Measurements from ENCODE around the gene HELB. TPM values are rescaled to one million over a fixed set of nuclear protein-coding genes. Genes with fewer than 3 reads are reported as not detected.

HELB gene
- total RNA-seq, 2 donors from 2014 or later, result 26.2 to 30.7 TPM

DNA sequence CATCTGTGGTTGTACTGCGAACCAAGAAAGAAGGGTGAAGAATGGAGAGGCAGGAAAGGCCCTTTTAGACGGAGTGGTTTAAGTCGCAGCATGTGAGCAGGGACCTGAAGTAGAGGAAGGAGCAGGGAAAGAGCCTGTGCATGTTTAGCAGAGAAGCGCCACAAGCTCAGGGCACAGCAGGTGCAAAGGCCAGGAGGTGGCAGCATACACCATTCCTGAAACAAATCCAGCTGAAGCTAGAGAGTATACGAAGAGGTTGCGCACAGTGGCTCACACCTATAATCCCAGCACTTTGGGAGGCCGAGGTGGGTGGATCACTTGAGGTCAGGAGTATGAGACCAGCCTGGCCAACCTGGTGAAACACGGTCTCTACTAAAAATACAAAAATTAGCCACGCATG is 49.9 kb downstream of the HELB start:
- DNase-seq (ENCODE audit: low spot score), result no peak
- no peaks in the 10 kb centered on the region for H3K27me3 Mint-ChIP-seq
- ATAC-seq, result no peak
- peaks cover 0 to 4% of the 10 kb centered on the region in 2 donors for H3K4me1 Mint-ChIP-seq (ENCODE audit: low read depth in 2 of 2)
- no peak overlapping the region for H3K27ac Mint-ChIP-seq
- peaks cover 15% of the 10 kb centered on the region for H3K36me3 Mint-ChIP-seq
- no peaks in the 10 kb centered on the region for H3K9me3 Mint-ChIP-seq
- H3K4me3 Mint-ChIP-seq, result no peak overlapping the region

DNA sequence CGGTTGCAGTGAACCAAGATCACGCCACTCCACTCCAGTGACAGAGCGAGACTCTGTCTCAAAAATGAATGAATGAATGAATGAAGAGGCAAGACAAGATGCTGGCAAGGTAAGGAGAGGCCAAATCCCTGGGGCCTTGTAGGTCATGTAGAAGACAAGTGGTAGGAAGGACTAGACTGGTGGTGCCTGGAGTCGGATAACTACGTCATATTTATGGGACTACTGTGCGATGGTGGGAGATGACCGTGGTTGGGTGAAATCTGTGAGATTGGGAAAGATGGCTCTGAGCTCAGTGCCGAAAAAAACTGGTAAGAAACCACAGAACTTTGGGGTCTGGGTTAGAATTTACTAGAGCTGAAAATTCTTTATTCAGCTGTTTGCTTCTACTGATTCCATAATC is 50.6 kb downstream of the HELB start:
- peaks cover 15% of the 10 kb centered on the region for H3K36me3 Mint-ChIP-seq
- H3K27ac Mint-ChIP-seq, result no peak overlapping the region
- H3K9me3 Mint-ChIP-seq, result no peaks in the 10 kb centered on the region
- H3K27me3 Mint-ChIP-seq, result no peaks in the 10 kb centered on the region
- ATAC-seq (no peak), DNase-seq (ENCODE audit: low spot score) (no peak)
- peaks cover 0 to 4% of the 10 kb centered on the region in 2 donors for H3K4me1 Mint-ChIP-seq (ENCODE audit: low read depth in 2 of 2)
- no peak overlapping the region for H3K4me3 Mint-ChIP-seq

DNA sequence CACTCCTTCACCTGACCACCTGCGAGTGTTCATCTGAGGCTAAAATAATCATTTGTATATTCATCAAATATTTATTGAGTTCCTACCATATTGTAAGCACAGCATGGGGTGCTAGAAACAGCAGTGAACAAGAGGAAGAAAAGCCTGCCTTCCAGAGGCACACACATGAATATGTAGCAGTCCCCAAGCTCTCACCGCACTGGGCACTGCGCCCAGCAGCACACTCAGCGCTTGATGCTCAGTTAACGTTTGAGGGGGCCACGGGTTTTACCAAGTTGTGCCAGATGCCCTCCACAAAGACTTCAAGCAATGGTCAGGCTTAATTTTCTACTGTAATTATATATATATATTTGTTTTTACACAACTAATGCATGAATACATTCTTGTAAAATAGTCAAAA is 52.0 kb downstream of the HELB start:
- Mint-ChIP-seq H3K4me3 (no peak overlapping the region), H3K27me3 (no peaks in the 10 kb centered on the region), H3K27ac (no peak overlapping the region), H3K4me1 (ENCODE audit: low read depth in 2 of 2) (peaks cover 0 to 4% of the 10 kb centered on the region in 2 donors), H3K36me3 (peaks cover 15% of the 10 kb centered on the region), H3K9me3 (no peaks in the 10 kb centered on the region)
- DNase-seq (ENCODE audit: low spot score) (no peak), ATAC-seq (no peak)

DNA sequence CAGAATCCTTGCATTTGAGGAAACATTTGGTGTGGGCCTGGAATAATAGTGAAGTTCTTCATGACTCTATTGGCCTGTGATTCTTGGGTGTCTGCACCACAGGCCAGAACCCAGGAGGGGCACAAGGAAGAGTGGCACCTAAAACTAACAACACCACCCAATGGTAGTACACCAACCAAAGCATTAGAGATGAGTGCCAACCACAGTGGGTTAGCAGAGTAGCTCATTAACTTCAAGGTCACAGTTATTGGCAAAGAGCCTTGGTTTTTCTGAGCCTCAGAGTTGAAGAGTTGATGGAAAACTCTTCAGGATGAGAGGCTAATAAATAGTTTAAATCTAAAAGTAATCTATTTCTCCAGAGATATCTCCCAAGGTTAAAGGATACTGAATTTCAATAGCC is 57.0 kb downstream of the HELB start:
- Mint-ChIP-seq H3K4me3 (no peak overlapping the region), H3K9me3 (no peaks in the 10 kb centered on the region), H3K27me3 (no peaks in the 10 kb centered on the region), H3K36me3 (no peaks in the 10 kb centered on the region), H3K27ac (no peak overlapping the region), H3K4me1 (ENCODE audit: low read depth in 2 of 2) (no peaks in the 10 kb centered on the region)
- no peak for ATAC-seq
- no peak for DNase-seq (ENCODE audit: low spot score)

DNA sequence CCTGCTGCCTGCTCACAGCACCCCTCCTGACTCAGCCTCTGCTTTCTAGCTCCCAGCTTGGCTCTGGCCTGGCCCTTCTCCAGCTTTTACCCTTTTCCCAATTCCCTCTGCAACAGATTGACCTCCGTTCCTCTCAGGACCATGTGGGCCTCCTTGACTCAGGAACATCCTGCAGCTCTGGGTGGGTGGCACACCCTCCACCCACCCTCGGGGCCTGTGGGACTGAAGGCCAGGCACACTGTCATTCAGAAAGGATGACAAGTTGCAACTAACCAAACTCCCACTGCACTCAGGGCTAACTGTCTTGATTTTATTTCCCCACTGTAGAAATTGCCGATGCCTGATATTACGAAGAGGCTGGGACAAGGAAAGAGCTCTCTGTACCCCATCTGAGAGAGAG is 59.4 kb downstream of the HELB start:
- no peak overlapping the region for H3K4me3 Mint-ChIP-seq

DNA sequence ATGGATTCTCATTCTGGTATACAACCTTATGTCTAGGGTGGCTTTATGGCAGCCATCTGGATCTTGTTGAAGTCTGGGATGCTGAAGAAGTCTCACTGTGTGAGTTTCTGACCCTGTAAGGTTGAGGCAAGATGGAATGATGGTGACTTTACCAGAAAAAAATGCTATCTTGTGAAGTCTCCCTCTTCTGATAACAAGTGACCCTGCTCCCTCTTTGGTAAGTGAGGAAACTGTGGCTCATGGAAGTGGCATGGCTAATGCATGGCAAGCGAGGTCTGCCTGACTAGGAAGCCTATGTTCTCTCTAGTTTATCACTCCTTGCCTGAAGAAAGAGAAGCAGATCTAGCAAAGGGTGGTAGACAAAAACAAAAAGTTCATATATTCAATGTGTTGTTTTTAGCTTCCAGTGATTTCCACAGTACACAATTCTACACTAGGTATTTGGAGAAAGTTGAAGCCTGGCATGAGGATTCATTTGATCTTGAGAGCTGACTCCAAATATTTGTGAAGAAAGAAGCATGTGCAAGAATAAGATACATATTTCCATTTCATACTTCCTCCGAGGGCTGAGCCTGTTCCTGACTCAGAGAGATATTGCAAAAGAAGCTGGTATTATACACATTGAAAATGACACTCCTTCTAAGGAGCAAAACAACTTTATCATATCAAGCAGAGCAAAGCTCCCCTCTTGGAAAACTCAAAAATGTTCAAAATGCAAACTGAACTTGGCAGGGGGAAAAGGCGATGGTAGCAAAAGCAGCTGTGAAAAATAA is 63.6 kb downstream of the HELB start:
- Mint-ChIP-seq H3K4me3 (no peak overlapping the region), H3K36me3 (peaks cover 4% of the 10 kb centered on the region), H3K4me1 (ENCODE audit: low read depth in 2 of 2) (no peaks in the 10 kb centered on the region), H3K9me3 (no peaks in the 10 kb centered on the region), H3K27me3 (no peaks in the 10 kb centered on the region), H3K27ac (no peak overlapping the region)
- ATAC-seq (no peak), DNase-seq (ENCODE audit: low spot score) (no peak)

More for the DNA sequence above, 59.4 kb downstream of the HELB start:
- Mint-ChIP-seq H3K4me1 (ENCODE audit: low read depth in 2 of 2) (no peaks in the 10 kb centered on the region), H3K9me3 (no peaks in the 10 kb centered on the region), H3K27me3 (no peaks in the 10 kb centered on the region), H3K27ac (no peak overlapping the region), H3K36me3 (peaks cover 4% of the 10 kb centered on the region)
- ATAC-seq (no peak), DNase-seq (ENCODE audit: low spot score) (no peak)

DNA sequence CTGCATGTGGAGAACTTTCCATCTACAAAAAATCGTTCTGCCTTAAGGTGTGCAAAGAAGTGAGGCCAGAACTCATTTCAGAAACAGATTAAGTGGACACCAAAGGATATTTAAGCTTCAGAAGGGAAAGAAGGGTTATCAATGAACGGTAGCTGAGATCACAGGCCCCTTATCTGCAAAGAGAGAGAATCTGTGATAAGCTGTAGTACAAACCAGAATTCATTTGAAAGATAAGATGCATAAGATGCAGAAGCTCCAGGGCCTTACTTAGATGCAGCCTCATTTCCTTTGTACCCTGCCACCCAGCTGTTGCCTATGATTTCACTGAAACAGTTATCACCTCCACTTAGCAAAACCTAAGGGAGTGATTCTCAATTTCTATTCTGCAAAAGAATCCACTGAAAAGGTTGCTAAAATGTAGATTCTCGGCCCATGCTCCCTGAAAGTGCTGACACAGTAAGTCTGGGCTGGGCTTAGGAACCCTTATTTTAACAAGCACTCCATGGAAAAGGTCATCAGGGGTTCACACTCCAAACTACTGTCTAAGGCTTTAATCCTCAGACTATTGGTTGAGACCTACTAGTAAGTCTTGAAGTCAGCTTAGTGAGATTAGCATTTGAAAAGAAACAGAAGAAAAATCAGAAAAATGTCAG is 64.8 kb downstream of the HELB start:
- DNase-seq (ENCODE audit: low spot score), result no peak
- Mint-ChIP-seq H3K4me1 (ENCODE audit: low read depth in 2 of 2) (no peaks in the 10 kb centered on the region), H3K36me3 (peaks cover 4% of the 10 kb centered on the region)

DNA sequence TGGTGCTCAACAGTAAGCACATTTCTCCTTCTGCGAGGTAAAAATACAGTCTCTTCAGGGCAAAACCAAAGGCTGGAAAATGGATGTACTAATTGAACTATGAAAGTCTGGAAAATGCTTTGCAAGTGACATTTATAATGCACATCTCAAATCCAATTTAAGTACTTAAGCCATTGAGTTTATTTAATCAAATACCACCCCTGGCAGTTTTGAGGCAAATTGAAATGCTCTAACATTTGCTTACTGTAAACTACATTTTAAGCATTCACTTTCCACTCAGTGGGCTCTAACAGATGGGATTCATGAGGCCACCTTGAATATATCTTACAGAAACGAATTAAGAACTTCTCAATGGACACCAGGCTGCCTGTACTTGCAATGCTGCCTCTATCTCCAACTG is 69.7 kb downstream of the HELB start:
- Mint-ChIP-seq H3K9me3 (no peaks in the 10 kb centered on the region), H3K4me3 (no peak overlapping the region), H3K4me1 (ENCODE audit: low read depth in 2 of 2) (no peaks in the 10 kb centered on the region), H3K36me3 (no peaks in the 10 kb centered on the region), H3K27ac (no peak overlapping the region), H3K27me3 (no peaks in the 10 kb centered on the region)
- ATAC-seq (no peak), DNase-seq (ENCODE audit: low spot score) (no peak)

More for the DNA sequence above, 64.8 kb downstream of the HELB start:
- no peaks in the 10 kb centered on the region for H3K27me3 Mint-ChIP-seq
- H3K4me3 Mint-ChIP-seq, result no peak overlapping the region
- no peak overlapping the region for H3K27ac Mint-ChIP-seq
- H3K9me3 Mint-ChIP-seq, result no peaks in the 10 kb centered on the region
- no peak for ATAC-seq

DNA sequence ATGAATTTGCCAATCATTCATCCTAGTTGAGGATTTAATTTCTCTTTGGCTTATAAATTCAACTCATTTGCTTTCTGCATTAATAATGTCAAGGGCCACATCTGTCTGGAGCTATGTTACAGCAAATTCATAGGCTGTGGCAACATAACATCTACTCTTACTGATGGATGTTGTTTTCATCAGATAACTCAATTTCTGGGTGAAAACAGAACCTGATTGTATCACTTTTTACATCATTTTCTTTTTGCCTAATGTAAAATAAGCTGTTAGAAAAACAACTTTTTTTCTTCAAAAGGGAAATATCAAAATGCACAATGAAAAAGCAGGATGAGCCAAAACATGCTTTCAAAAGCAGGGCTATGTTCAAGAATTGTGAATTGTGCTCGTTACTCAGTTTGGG is 73.3 kb downstream of the HELB start:
- no peaks in the 10 kb centered on the region for H3K27me3 Mint-ChIP-seq
- no peak for ATAC-seq
- no peak overlapping the region for H3K4me3 Mint-ChIP-seq
- DNase-seq (ENCODE audit: low spot score), result no peak
- H3K36me3 Mint-ChIP-seq, result no peaks in the 10 kb centered on the region
- H3K9me3 Mint-ChIP-seq, result no peaks in the 10 kb centered on the region
- no peak overlapping the region for H3K27ac Mint-ChIP-seq
- H3K4me1 Mint-ChIP-seq (ENCODE audit: low read depth in 2 of 2), result no peaks in the 10 kb centered on the region

DNA sequence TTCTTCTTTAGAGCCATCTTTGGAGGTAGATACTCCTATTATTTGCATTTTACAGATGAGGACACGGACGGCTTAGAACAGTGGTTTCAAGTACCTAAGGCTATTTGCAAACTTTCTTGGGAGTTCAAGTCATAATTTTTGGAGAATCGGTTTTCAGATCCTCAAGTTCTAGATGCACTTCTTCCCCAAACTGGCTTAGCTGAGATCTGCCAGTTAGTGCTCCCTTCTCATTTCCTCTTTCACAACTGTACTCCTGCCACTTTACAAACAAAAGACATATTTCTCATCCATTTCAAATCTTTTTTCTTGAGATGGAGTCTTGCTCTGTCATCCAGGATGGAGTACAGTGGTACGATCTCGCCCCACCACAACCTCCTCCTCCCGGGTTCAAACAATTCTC is 77.3 kb downstream of the HELB start:
- no peak overlapping the region for H3K27ac Mint-ChIP-seq
- peaks cover 0 to 2% of the 10 kb centered on the region in 2 donors for H3K27me3 Mint-ChIP-seq
- no peaks in the 10 kb centered on the region for H3K4me1 Mint-ChIP-seq (ENCODE audit: low read depth in 2 of 2)
- H3K9me3 Mint-ChIP-seq, result no peaks in the 10 kb centered on the region
- DNase-seq (ENCODE audit: low spot score) (no peak), ATAC-seq (no peak)
- no peaks in the 10 kb centered on the region for H3K36me3 Mint-ChIP-seq
- no peak overlapping the region for H3K4me3 Mint-ChIP-seq

DNA sequence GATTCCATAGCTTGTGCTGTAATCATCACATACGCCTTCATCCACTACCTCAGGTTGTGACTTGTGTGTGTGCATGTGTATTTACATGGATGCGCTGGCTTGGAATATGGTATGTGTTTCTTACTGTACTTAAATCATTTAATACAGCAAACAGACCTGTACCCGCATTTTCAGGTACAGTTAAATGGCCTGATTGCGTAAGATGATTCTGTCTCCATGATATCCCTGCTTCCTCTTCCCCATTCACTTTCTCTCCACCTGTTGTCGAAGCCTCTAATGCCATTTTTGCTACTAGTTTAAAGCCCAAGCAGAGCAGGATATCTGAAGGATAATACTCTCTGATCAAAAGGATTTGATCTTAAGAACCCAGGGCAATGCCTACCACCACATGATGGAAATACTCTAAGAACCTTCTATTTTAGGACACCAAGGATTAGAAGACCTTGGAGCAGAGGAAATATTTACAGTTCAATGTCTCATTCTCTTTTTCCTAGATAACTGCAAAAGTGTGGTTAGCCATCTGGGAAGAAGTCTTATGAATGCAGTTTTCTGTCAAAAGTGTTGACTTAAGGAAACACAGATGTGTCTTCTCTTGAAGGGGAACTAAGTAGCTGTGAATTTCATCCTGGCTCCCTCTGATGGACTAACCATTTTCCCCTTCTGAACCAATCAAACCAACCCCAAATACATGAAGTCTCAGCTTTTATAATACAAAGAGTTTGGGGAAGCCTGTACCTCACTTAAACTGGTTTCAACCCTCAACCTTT is 78.7 kb downstream of the HELB start:
- ATAC-seq (no peak), DNase-seq (ENCODE audit: low spot score) (no peak)
- H3K36me3 Mint-ChIP-seq, result no peaks in the 10 kb centered on the region
- peaks cover 0 to 2% of the 10 kb centered on the region in 2 donors for H3K27me3 Mint-ChIP-seq
- H3K4me3 Mint-ChIP-seq, result no peak overlapping the region
- no peaks in the 10 kb centered on the region for H3K4me1 Mint-ChIP-seq (ENCODE audit: low read depth in 2 of 2)
- H3K27ac Mint-ChIP-seq, result no peak overlapping the region
- H3K9me3 Mint-ChIP-seq, result no peaks in the 10 kb centered on the region

DNA sequence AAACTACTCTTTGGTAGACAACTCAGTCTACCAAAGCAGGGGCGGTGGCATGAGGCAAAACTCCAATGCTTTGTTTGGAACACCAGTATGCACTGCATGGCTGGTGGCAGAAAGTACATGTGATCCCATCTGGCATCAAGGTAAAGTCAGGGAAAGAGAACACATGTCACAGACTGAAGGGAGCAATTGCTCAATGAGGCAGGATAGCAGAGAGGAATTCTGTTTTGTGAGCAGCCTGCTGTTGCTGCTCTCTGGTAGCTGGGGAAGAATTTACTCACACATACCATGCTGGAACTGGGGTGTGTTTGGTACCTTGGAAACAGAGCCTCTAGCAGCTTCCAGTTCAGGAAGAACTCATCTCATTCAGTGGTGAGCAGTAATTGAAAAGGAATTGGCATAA is 84.8 kb downstream of the HELB start:
- DNase-seq (ENCODE audit: low spot score), result no peak
- ATAC-seq, result no peak
- no peak overlapping the region for H3K27ac Mint-ChIP-seq
- H3K9me3 Mint-ChIP-seq, result no peaks in the 10 kb centered on the region
- no peaks in the 10 kb centered on the region for H3K4me1 Mint-ChIP-seq (ENCODE audit: low read depth in 2 of 2)
- peaks cover 12 to 18% of the 10 kb centered on the region in 2 donors for H3K27me3 Mint-ChIP-seq
- H3K36me3 Mint-ChIP-seq, result no peaks in the 10 kb centered on the region
- no peak overlapping the region for H3K4me3 Mint-ChIP-seq

All from natural killer cell treated with Interleukin-12 subunit alpha and Interleukin-12 subunit beta and Interleukin-15 and Interleukin-18, amount 100 ng/mL, for 72 hours (primary cell).